Measurements from ENCODE around the gene JARID2. TPM values are rescaled to one million over a fixed set of nuclear protein-coding genes. Genes with fewer than 3 reads are reported as not detected.

JARID2 gene
- total RNA-seq, 1 donor from 2014 or later, result 38.9 TPM

DNA sequence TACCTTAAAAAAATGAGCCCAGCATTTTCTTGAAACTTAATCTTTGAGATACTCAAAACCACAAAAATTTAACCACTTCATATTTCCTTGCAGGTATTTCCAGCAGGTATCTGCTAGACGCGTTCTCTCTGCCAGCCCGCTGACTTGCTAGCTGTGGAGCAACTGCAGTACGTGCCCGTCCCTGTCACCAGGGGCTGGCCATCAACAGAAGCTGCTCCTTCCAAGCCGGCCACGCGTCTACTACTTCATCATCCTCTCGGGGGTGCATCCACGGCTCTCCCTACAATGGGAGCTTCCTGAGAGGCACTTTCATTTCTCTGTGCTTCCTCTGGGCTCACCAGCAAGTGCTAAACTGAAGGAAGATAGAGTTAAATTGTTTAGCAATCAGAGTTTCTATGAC lies 284.5 kb downstream of the JARID2 start:
- Mint-ChIP-seq H3K4me1 (peaks cover 1% of the 10 kb centered on the region), H3K9me3 (peaks cover 24% of the 10 kb centered on the region), H3K27me3 (ENCODE audit: insufficient read depth, low read depth) (peaks cover 9% of the 10 kb centered on the region), H3K4me3 (no peak overlapping the region), H3K27ac (no peak overlapping the region), H3K36me3 (peaks cover 30% of the 10 kb centered on the region)
- no peaks in the 10 kb centered on the region for H3K4me1 ChIP-seq
- H3F3A ChIP-seq (ENCODE audit: low read depth), result no peaks in the 10 kb centered on the region
- H4K20me1 ChIP-seq (ENCODE audit: low read depth), result no peaks in the 10 kb centered on the region
- H3K27ac ChIP-seq, result no peak overlapping the region
- no peaks in the 10 kb centered on the region for H3K79me2 ChIP-seq (ENCODE audit: low read depth)
- no peak overlapping the region for H3K4me2 ChIP-seq
- no peak overlapping the region for H3K4me3 ChIP-seq
- H3K9ac ChIP-seq, result no peak overlapping the region
- no peaks in the 10 kb centered on the region for H3K36me3 ChIP-seq
- TF ChIP-seq, protein P1, sequence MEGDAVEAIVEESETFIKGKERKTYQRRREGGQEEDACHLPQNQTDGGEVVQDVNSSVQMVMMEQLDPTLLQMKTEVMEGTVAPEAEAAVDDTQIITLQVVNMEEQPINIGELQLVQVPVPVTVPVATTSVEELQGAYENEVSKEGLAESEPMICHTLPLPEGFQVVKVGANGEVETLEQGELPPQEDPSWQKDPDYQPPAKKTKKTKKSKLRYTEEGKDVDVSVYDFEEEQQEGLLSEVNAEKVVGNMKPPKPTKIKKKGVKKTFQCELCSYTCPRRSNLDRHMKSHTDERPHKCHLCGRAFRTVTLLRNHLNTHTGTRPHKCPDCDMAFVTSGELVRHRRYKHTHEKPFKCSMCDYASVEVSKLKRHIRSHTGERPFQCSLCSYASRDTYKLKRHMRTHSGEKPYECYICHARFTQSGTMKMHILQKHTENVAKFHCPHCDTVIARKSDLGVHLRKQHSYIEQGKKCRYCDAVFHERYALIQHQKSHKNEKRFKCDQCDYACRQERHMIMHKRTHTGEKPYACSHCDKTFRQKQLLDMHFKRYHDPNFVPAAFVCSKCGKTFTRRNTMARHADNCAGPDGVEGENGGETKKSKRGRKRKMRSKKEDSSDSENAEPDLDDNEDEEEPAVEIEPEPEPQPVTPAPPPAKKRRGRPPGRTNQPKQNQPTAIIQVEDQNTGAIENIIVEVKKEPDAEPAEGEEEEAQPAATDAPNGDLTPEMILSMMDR (IDR thresholded peaks at IDR 0.05), result no peak
- TF ChIP-seq EZH2phosphoT487 (IDR thresholded peaks at IDR 0.05) (no peak), EZH2 (IDR thresholded peaks at IDR 0.05) (no peak)
- DNase-seq (ENCODE audit: low spot score), result no peak
- H3K27me3 ChIP-seq, result no peaks in the 10 kb centered on the region
- H2AFZ ChIP-seq (replicated peaks), result no peak overlapping the region
- H3K9me3 ChIP-seq (ENCODE audit: low read depth), result no peaks in the 10 kb centered on the region

DNA sequence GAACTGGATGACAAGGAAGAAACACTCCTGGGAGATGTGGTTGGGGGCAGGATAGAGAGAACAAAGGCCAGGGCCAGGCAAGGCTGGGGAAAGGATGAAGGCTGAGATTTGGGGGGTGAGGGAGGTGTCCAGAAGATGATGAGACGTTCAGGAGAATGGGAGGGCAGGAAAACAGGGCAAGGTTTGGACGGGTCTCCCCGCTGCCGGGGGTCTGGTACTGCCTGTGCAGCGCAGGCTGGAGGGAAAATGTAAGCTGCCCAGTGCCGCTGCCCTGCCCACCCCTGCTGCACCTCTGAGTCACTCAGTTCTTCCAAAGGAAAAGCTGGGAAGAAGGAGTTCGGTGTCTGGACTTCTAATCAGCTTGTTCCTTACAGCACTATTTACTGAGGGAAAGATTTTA lies 286.1 kb downstream of the JARID2 start:
- no peak overlapping the region for H2AFZ ChIP-seq (replicated peaks)
- H3K79me2 ChIP-seq (ENCODE audit: low read depth), result no peaks in the 10 kb centered on the region
- no peak overlapping the region for H3K27ac ChIP-seq
- Mint-ChIP-seq H3K4me3 (no peak overlapping the region), H3K9me3 (peaks cover 12% of the 10 kb centered on the region), H3K27ac (no peak overlapping the region), H3K4me1 (no peaks in the 10 kb centered on the region), H3K27me3 (ENCODE audit: insufficient read depth, low read depth) (peaks cover 5% of the 10 kb centered on the region), H3K36me3 (peaks cover 17% of the 10 kb centered on the region)
- no peak for TF ChIP-seq EZH2phosphoT487 (IDR thresholded peaks at IDR 0.05)
- TF ChIP-seq EZH2 (IDR thresholded peaks at IDR 0.05), result no peak
- TF ChIP-seq, protein P1 (IDR thresholded peaks at IDR 0.05), result no peak
- H3K27me3 ChIP-seq, result no peaks in the 10 kb centered on the region
- no peak for DNase-seq (ENCODE audit: low spot score)
- no peaks in the 10 kb centered on the region for H3K36me3 ChIP-seq
- H3K9me3 ChIP-seq (ENCODE audit: low read depth), result no peaks in the 10 kb centered on the region
- no peaks in the 10 kb centered on the region for H3F3A ChIP-seq (ENCODE audit: low read depth)
- no peaks in the 10 kb centered on the region for H4K20me1 ChIP-seq (ENCODE audit: low read depth)
- H3K4me1 ChIP-seq, result no peaks in the 10 kb centered on the region
- H3K4me2 ChIP-seq, result no peak overlapping the region
- H3K9ac ChIP-seq, result no peak overlapping the region
- H3K4me3 ChIP-seq, result no peak overlapping the region

DNA sequence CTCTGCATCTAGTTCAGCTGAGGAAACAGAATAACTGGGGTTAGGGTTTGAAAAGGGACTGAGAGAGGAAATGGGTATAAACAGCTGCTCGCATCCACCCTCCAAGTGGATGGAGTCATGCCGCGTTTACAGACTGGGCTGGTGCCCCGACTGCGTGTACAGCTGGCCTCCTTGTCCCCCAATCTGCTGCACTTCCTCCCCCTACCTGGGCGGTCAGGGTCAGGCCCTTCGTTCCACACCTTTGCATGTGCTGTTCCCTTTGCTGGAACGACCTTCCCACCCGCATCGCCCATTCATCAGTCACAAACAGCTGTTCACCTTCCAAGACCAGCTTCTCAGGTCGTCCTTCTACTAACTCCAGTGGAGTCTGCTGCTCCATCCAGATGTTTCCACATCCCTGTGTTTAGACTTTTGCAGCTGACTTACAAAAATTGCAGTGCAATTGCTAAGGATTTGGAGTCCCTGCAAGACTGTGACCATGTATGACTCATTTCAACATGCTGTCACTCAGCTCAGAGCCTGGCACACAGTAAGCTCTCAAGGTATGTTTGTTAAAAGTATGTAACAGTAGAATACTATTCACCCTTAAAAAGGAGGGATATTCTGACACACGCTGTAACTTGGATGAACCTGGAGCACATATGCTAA lies 287.6 kb downstream of the JARID2 start:
- no peak overlapping the region for H3K27ac Mint-ChIP-seq

DNA sequence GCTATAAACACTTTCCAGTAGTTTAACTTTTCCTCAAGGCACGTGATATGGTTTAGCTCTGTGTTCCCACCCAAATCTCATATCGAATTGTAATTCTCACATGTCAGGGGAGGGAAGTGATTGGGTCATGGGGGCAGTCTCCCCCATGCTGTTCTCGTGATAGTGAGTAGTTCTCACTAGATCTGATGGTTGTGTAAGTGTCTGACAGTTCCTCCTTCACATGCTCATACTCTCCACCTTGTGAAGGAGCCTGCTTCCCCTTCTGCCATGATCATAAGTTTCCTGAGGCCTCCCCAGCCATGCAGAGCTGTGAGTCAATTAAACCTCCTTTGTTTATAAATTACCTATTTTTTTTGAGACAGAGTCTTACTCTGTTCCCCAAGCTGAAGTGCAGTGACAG lies 289.1 kb downstream of the JARID2 start:
- Histone ChIP-seq H3K27ac (no peak overlapping the region), H3K4me1 (no peaks in the 10 kb centered on the region), H3K79me2 (ENCODE audit: low read depth) (no peaks in the 10 kb centered on the region), H3F3A (ENCODE audit: low read depth) (no peaks in the 10 kb centered on the region), H3K4me3 (no peak overlapping the region), H3K27me3 (no peaks in the 10 kb centered on the region), H3K9ac (no peak overlapping the region), H2AFZ (replicated peaks) (no peak overlapping the region), H3K36me3 (no peaks in the 10 kb centered on the region), H3K4me2 (no peak overlapping the region), H4K20me1 (ENCODE audit: low read depth) (no peaks in the 10 kb centered on the region), H3K9me3 (ENCODE audit: low read depth) (no peaks in the 10 kb centered on the region)
- H3K4me1 Mint-ChIP-seq, result peaks cover 15% of the 10 kb centered on the region
- TF ChIP-seq EZH2 (IDR thresholded peaks at IDR 0.05), result no peak
- TF ChIP-seq, protein P1 (IDR thresholded peaks at IDR 0.05), result no peak
- no peak for TF ChIP-seq EZH2phosphoT487 (IDR thresholded peaks at IDR 0.05)
- peaks cover 9% of the 10 kb centered on the region for H3K36me3 Mint-ChIP-seq
- no peak for DNase-seq (ENCODE audit: low spot score)
- no peak overlapping the region for H3K4me3 Mint-ChIP-seq
- no peak overlapping the region for H3K27ac Mint-ChIP-seq
- peaks cover 12% of the 10 kb centered on the region for H3K9me3 Mint-ChIP-seq
- H3K27me3 Mint-ChIP-seq (ENCODE audit: insufficient read depth, low read depth), result peaks cover 9% of the 10 kb centered on the region

More for the DNA sequence above, 287.6 kb downstream of the JARID2 start:
- peaks cover 9% of the 10 kb centered on the region for H3K27me3 Mint-ChIP-seq (ENCODE audit: insufficient read depth, low read depth)
- Histone ChIP-seq H3K27me3 (no peaks in the 10 kb centered on the region), H3K4me2 (no peak overlapping the region), H3K9ac (no peak overlapping the region), H2AFZ (replicated peaks) (no peak overlapping the region), H3K4me3 (no peak overlapping the region), H3K36me3 (no peaks in the 10 kb centered on the region), H3K79me2 (ENCODE audit: low read depth) (no peaks in the 10 kb centered on the region), H3K9me3 (ENCODE audit: low read depth) (no peaks in the 10 kb centered on the region), H3F3A (ENCODE audit: low read depth) (no peaks in the 10 kb centered on the region), H3K4me1 (no peaks in the 10 kb centered on the region), H4K20me1 (ENCODE audit: low read depth) (no peaks in the 10 kb centered on the region), H3K27ac (no peak overlapping the region)
- H3K36me3 Mint-ChIP-seq, result peaks cover 11% of the 10 kb centered on the region
- peaks cover 9% of the 10 kb centered on the region for H3K9me3 Mint-ChIP-seq
- no peak overlapping the region for H3K4me3 Mint-ChIP-seq
- DNase-seq (ENCODE audit: low spot score), result no peak
- no peak for TF ChIP-seq EZH2phosphoT487 (IDR thresholded peaks at IDR 0.05)
- H3K4me1 Mint-ChIP-seq, result no peaks in the 10 kb centered on the region
